H4 (cell line): ENCODE data around the gene RUNX1. TPM values are rescaled to one million over a fixed set of nuclear protein-coding genes. Genes with fewer than 3 reads are reported as not detected.

ENCODE experiments used
- DNase-seq: peaks from one replicate; pipeline ENCODE4 v3.0.0-alpha.2; 2015; ENCODE audit warnings: low spot score
- total RNA-seq: library from RNA; depleted of rRNA; stranded (reverse); fragments of >200 nt; shearing (Covaris generic); gene quantifications from 2 replicates; pipeline ENCODE4 v1.2.3, GENCODE V29; 2014

The RUNX1 gene
- total RNA-seq, 1 experiment from 2014 or later: 4.6 TPM

DNA sequence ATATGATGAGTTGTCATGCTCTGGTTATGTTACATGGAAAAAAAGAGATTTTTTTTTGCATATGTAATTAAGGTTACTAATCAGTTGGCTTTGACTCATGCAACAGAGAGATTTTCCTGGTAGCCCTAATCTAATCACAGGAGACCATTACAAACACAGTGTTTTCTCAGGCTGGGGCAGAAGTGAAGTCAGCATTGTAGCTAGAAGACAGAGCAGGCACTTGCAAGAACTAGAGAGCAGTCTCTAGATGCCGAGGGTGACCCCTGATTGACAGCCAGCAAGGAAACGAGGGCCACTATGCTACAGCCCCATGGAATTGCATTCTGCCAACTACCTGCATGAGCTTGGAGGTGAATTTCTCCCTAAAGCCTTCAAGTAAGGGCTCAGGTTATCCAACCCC, 151.3 kb downstream of the RUNX1 start:
- no peak for DNase-seq

DNA sequence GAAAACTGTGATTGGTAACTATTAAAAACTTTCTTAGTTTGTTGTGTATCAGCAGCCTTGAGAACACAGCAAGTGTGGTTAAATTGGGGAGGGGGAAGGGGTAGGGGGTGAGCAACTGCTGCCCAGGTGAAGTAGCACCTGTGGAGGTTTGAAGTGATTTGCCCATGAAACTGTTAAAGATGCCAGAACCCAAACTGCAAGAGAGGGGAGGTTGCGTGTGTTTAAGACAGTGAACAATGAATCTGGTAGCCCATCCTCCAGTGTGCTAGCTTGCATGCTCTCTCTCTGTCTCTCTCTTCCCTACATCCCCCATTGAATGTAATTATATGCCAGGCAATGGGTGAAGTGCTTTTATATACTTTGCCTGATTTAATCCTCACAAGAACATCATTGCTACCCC, 154.7 kb downstream of the RUNX1 start:
- no peak for DNase-seq

DNA sequence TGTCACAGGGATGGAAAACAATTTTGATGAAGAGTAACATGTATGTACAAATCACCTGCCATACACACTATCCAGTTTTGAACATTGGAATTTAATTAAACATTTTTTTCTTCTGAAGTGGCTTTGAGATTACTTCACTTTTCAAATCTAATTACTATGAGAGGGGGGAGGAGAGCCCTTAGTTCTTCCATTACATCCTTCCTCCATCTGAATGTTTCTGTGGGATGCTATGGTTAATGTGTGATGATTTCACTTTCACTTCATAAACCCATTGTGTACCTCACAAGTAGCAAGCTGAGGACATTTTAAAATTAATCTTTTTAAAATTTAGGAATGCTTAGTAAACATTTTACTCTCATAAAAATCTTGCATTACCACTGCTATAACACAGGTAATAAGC, 156.9 kb downstream of the RUNX1 start:
- DNase-seq: no peak

DNA sequence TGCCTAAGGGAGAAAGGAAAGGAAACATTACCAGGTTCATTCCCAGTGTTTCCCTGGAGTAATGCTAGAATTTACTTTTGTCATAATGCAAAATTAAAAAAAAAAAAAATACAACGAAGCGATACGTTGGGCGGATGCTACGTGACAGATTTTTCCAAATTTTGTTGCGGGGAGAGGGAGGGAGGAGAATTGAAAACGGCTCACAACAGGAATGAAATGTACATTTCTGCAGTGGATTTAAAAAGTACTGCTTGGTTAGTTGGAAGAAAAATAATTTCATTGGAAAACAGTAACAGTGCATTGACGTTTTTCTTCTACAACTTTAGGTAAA, 157.5 kb downstream of the RUNX1 start:
- DNase-seq: no peak

DNA sequence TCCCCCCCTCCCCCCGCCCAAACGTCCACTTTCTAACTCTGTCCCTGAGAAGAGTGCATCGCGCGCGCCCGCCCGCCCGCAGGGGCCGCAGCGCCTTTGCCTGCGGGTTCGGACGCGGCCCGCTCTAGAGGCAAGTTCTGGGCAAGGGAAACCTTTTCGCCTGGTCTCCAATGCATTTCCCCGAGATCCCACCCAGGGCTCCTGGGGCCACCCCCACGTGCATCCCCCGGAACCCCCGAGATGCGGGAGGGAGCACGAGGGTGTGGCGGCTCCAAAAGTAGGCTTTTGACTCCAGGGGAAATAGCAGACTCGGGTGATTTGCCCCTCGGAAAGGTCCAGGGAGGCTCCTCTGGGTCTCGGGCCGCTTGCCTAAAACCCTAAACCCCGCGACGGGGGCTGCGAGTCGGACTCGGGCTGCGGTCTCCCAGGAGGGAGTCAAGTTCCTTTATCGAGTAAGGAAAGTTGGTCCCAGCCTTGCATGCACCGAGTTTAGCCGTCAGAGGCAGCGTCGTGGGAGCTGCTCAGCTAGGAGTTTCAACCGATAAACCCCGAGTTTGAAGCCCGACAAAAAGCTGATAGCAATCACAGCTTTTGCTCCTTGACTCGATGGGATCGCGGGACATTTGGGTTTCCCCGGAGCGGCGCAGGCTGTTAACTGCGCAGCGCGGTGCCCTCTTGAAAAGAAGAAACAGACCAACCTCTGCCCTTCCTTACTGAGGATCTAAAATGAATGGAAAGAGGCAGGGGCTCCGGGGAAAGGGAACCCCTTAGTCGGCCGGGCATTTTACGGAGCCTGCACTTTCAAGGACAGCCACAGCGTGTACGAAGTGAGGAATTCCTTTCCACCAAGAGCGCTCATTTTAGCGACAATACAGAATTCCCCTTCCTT, 158.1 kb downstream of the RUNX1 start:
- DNase-seq: no peak

DNA sequence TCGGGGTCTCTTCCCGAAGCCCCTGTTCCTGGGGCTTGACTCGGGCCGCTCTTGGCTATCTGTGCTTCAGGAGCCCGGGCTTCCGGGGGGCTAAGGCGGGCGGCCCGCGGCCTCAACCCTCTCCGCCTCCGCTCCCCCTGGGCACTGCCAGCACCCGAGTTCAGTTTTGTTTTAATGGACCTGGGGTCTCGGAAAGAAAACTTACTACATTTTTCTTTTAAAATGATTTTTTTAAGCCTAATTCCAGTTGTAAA, 158.7 kb downstream of the RUNX1 start:
- DNase-seq: no peak

DNA sequence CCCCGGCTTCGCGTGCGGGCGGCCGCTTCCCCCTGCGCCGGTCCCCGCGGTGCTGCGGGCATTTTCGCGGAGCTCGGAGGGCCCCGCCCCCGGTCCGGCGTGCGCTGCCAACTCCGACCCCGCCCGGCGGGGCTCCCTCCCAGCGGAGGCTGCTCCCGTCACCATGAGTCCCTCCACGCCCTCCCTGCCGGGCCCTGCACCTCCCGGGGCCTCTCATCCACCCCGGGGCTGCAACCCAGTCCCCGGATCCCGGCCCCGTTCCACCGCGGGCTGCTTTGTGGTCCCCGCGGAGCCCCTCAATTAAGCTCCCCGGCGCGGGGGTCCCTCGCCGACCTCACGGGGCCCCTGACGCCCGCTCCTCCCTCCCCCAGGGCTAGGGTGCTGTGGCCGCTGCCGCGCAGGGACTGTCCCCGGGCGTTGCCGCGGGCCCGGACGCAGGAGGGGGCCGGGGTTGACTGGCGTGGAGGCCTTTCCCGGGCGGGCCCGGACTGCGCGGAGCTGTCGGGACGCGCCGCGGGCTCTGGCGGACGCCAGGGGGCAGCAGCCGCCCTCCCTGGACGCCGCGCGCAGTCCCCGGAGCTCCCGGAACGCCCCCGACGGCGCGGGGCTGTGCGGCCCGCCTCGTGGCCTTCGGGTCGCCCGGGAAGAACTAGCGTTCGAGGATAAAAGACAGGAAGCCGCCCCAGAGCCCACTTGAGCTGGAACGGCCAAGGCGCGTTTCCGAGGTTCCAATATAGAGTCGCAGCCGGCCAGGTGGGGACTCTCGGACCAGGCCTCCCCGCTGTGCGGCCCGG, 159.2 kb downstream of the RUNX1 start:
- DNase-seq: peak; percentile 52

DNA sequence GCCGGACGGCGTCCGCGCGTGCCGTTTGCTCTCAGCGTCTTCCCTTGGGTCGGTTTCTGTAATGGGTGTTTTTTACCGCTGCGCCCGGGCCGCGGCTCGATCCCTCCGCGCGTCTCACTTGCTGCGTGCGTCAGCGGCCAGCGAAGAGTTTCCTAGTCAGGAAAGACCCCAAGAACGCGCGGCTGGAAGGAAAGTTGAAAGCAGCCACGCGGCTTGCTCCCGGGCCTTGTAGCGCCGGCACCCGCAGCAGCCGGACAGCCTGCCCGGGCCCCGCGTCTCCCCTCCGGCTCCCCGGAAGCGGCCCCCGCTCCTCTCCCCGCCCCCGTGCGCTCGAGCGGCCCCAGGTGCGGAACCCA, 159.8 kb downstream of the RUNX1 start:
- peak; percentile 52 for DNase-seq

DNA sequence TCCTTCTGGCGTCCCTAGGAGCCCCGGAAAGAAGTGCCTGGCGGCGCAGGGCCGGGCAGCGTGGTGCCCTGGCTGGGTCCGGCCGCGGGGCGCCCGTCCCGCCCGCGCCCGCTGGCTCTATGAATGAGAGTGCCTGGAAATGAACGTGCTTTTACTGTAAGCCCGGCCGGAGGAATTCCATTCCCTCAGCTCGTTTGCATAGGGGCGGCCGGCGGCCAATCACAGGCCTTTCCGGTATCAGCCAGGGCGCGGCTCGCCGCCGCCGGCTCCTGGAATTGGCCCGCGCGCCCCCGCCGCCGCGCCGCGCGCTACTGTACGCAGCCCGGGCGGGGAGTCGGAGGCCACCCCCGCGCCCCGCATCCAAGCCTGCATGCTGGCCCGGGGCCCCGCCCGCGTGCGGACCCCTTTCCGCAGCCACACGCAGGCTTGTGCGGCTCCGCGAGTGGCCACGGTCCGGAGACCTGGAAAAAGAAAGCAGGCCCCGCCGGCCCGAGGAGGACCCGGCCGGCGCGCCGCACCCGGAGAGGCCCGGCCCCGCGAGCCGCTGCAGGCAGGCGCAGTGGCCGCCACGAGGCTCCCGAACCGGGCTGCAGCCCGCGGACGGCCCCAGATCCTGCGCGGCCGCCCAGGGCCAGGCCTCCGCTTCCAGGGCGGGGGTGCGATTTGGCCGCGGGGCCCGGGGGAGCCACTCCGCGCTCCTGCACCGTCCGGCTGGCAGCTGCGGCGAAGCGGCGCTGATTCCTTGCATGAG, 160.4 kb downstream of the RUNX1 start:
- DNase-seq: peak; percentile 94

DNA sequence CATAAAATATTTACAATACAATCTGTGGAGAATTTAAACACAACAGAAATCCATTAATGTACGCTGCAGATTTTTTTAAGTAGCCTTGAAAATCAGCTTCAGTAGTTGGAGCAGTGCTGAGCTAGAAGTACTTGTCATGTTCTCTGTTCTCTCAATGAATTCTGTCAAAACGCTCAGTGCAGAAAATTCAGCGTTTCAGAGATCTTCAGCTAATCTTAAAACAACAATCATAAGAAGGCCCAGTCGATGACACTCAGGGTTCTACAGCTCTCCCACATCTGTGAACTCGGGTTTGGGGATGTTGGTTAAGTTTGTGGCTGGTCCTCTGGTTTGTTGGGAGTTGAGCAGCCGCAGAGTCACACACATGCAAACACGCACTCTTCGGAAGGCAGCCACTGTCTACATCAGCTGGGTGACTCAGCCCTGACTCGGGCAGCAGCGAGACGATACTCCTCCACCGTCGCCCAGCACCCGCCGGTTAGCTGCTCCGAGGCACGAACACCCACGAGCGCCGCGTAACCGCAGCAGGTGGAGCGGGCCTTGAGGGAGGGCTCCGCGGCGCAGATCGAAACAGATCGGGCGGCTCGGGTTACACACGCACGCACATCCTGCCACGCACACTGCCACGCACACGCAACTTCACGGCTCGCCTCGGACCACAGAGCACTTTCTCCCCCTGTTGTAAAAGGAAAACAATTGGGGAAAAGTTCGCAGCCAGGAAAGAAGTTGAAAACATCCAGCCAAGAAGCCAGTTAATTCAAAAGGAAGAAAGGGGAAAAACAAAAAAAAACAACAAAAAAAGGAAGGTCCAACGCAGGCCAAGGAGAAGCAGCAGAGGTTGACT, 161.2 kb downstream of the RUNX1 start:
- DNase-seq: peak; percentile 91

DNA sequence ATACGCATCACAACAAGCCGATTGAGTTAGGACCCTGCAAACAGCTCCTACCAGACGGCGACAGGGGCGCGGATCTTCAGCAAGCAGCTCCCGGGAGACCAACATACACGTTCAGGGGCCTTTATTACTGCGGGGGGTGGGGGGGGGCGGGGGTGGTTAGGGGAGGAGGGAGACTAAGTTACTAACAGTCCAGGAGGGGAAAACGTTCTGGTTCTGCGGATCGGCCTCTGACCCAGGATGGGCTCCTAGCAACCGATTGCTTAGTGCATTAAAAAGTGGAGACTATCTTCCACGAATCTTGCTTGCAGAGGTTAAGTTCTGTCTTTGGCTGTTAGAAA, 162.0 kb downstream of the RUNX1 start:
- no peak for DNase-seq

DNA sequence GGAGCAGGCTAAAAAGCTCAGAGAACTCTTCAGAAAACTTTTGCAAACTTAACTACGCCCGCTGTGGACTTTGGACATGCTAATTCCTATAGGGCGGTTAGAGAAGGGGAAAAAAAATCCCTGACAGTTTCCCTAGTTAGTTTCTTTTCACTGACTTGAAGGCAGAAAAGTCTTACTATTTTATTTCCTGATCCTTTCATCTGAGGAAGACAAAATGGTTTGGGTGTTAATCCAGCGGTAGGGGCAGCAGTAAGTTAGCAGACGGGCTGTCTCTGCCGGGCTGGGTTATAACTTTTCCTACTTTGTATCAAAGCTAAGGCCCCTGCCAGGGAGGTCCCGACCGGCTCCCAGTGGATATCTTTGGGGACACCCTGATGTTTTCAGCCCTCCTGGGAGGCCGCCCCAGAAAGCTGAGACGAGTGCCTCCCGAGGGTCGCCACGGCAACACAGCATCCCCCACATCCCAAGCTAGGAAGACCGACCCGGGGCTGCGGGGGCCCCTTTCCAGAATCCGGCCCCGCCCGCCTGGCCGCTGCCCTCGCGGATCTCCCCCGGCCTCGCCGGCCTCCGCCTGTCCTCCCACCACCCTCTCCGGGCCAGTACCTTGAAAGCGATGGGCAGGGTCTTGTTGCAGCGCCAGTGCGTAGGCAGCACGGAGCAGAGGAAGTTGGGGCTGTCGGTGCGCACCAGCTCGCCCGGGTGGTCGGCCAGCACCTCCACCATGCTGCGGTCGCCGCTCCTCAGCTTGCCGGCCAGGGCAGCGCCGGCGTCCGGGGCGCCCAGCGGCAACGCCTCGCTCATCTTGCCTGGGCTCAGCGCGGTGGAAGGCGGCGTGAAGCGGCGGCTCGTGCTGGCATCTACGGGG, 162.6 kb downstream of the RUNX1 start:
- no peak for DNase-seq

DNA sequence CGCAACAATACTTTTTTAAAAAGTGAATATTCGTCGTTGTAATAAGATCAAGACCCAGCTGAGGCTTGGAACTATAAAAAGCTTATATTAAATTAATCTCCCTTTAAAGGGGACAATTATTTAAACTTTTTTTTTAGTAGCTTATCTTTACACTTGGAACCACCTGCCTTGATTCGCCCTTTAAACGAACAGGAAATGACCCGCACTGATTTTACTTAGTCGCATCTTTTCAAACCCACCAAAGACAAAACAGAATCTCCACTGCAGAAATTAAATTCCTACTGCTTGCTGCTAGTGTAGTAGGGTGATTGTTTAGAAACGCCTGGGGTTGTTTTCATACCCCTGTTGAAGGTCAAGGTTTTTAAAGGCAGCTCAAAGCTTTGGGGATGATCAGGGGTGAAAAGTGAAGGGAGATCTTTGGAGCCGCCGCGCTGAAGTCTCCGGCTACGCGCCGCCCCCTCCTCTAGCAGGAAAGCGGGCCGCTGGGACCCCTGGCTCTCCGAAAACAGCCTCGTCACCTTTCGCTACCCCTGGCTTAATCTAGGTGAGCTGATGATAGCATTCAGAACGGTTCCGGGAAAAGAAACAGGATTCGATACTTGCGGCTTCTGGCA, 163.4 kb downstream of the RUNX1 start:
- DNase-seq: no peak

DNA sequence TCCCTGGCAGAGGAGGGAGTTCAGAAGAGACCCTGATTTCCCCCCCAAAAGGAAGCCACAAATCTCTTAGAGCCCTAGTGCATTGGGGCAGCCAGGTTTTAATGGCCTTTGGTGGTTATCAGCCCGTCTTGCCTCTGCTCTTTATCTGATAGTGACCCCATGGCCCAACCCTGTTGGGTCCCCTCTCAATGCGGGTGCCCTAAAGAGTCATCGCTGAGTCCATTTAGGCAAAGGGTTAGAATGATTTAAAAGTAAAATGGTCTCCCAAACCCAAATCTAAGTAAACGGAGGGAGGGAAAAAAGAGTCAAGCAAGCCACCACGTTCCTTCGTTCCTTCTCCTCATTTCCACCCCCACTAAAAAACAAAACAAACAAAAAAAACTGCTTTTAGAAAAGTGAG, 164.0 kb downstream of the RUNX1 start:
- DNase-seq: no peak

DNA sequence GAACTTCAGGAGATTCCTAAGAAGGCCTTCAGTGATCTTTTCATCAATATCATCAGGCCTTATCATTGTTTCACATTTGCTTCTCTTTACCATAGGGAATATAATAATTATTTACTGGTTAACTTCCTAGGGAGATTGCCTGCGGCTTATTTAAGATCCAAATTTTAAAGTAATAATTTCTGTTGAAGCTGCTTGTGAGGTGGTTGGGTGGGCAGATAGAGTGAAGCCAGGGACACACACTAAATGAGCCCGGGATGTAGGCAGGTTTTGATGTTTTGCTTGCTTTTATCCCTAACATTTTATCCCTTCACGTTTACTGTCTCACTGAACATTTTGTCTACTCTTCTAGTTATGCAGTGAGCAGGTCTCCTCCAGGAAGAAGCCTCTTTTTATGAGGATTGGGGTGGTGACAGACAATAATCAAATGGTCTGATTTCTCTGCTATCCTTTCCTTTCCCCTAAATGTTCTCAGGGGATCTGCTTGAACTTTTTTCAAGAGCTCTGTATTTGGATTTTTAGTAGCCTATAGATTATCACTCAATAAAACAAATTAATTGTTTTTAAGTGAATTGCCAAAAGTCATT, 164.7 kb downstream of the RUNX1 start:
- no peak for DNase-seq

DNA sequence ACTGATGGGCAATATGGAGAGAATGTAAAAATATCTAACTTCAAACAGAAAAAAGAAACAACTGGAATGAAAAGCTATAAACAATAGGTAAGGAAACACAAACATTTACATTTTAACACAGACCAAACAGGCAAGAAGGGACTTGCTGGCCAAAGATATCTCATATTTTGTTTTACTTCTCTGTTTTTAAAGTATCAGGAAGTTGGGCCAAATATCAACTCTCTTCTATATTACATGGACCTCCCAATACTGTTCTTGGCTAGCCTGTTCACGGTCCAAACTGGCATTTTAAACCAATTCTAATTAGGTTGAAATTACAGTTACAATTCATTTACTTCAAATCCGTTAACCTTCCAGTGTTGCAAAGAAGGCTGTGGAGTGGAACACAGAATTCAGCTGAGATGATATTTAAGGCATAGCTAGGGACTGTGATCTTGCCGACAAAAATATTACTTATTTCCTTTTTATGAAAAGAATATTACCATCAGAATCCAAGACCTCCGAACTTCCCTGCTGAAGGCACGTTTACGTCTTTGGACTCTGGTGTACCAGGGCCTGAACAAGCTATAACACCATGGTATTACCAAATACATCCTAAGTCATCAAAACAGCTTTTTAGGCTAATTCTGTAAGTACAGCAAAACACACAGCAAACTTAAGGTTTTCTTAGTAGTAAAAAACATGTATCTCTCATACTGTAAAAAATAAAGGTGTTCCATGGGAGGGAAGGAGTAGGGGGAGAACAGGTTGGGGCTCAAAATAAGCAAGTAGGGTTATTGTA, 165.4 kb downstream of the RUNX1 start:
- DNase-seq: no peak

DNA sequence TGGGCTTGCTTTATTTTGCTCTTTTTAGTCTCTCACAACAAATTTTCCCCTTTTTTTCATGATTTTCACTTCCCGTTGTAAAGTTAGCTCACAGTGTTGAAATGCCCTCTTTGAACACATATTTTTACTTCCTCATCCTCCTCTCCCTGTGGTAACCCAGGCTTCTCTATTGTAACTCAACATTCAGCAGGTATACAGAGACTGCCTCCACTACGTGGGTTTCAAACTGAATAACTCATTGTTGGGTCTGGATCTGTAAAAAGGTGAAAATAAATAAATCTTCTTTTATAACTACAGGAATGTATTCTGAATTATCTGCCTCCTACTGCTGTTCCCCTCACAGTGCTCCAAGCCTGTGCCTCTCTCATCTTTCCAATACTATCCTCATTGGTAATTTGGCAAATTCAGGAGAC, 166.4 kb downstream of the RUNX1 start:
- no peak for DNase-seq

DNA sequence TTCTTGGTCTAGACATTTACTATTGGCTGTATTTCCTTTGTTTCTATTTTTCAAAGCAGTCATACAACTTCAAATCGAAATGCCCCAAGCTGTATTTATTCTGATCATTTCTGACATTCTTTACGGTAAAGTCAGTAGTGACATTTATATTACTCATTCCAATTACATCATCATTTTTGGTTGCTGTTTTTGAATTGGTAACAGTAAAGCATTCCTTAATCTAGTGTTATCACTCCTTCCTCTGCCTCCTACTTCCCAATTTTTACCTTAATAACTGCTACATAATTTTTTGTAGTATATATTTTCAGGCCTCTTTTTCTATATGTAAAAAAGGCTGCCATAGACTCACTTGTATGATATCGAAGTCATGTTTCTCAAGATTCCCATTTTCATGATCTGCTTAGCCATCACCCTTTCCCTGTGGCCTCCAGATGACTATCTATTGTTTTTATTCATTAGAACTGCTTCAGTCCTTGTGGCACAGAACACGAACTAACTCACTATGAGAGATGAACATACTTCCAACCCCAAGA, 167.2 kb downstream of the RUNX1 start:
- peak; percentile 70 for DNase-seq

DNA sequence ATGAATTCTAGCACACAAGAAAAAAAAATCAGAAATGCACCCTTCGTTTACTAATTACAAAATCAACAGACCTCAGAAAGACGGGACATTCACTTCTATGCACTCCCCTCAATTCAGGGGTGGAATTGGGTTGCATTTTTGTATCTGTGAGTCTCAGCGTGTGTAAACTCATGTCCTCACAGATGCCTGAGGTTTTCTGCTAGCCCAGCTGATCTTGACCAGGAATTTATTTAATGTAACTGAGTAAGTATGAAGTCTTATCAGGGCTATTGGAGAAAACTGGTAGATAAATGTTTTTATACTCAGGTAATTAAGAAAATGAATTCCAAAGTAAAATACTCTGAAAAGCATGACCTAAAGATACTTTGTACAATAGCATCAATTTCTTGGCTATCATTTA, 167.7 kb downstream of the RUNX1 start:
- peak; percentile 64 for DNase-seq
